ENCODE results near the gene RNASE11. TPM values are rescaled to one million over a fixed set of nuclear protein-coding genes. Genes with fewer than 3 reads are reported as not detected.
"Not testable (repeated sequence)": the region's sequence is repeated elsewhere in the genome, so short reads cannot be mapped to it uniquely, and the experiment has no call there.

RNASE11 gene
- total RNA-seq, 5 donors from 2014 or later (not counting 1 experiment from before 2014, with no cell fraction given): not detected

GRCh38 chr14:20623798-20624197 is 36.0 kb upstream of the RNASE11 start:
- peaks cover 9 to 48% of the 10 kb centered on the region in 2 experiments for H3K4me1 ChIP-seq (ENCODE audit: control insufficient read depth in 1 of 2, extremely low read depth in 1 of 2, insufficient read depth in 2 of 2, low read length in 2 of 2)
- ATAC-seq (replicated peaks in 1 of 4): no peak
- WGBS (ENCODE audit: insufficient coverage): 55% methylated on average over 11 of the region's 15 CpGs
- Mint-ChIP-seq H3K36me3 (no peaks in the 10 kb centered on the region), H3K4me3 (peak overlapping the region in 2 of 3 donors; percentile 71 to 72), H3K9me3 (no peaks in the 10 kb centered on the region), H3K27ac (peak overlapping the region in 1 of 2 donors; percentile 9), H3K4me1 (peaks cover 62 to 66% (median 64%) of the 10 kb centered on the region in 3 donors), H3K27me3 (peaks cover 12 to 58% of the 10 kb centered on the region in 2 donors)
- H3K36me3 ChIP-seq (ENCODE audit: control insufficient read depth in 2 of 2, extremely low read depth in 1 of 2, insufficient read depth in 1 of 2, low read length in 1 of 2): no peaks in the 10 kb centered on the region
- H3K27ac ChIP-seq (ENCODE audit: low read length): no peak overlapping the region
- ChIA-PET CTCF (no interaction called here), POLR2A (no interaction called here)
- peaks cover 21 to 35% of the 10 kb centered on the region in 2 experiments for H3K27me3 ChIP-seq (replicated peaks in 1 of 2; ENCODE audit: control insufficient read depth in 2 of 2, extremely low read depth in 1 of 2, insufficient read depth in 2 of 2, low read length in 1 of 2)
- no peaks in the 10 kb centered on the region for H3K9me3 ChIP-seq
- H3K4me3 ChIP-seq (ENCODE audit: control insufficient read depth in 1 of 2, extremely low read depth in 1 of 2, low read length in 1 of 2): peak overlapping the region in 1 of 2 donors; percentile 26
- DNase-seq: no peak

- no peak overlapping the region for H3K27ac ChIP-seq (ENCODE audit: low read length)
- Mint-ChIP-seq H3K4me1 (peaks cover 54 to 60% (median 57%) of the 10 kb centered on the region in 3 donors), H3K9me3 (no peaks in the 10 kb centered on the region), H3K27ac (peak overlapping the region in 1 of 2 donors; percentile 39), H3K4me3 (peak overlapping the region; percentile 56 to 72 (median 64)), H3K36me3 (no peaks in the 10 kb centered on the region), H3K27me3 (peaks cover 8 to 53% of the 10 kb centered on the region in 2 donors)
- peaks cover 9 to 48% of the 10 kb centered on the region in 2 experiments for H3K4me1 ChIP-seq (ENCODE audit: control insufficient read depth in 1 of 2, extremely low read depth in 1 of 2, insufficient read depth in 2 of 2, low read length in 2 of 2)
- no peaks in the 10 kb centered on the region for H3K36me3 ChIP-seq (ENCODE audit: control insufficient read depth in 2 of 2, extremely low read depth in 1 of 2, insufficient read depth in 1 of 2, low read length in 1 of 2)
- POLR2A ChIA-PET: no interaction called here
- H3K27me3 ChIP-seq (replicated peaks in 1 of 2; ENCODE audit: control insufficient read depth in 2 of 2, extremely low read depth in 1 of 2, insufficient read depth in 2 of 2, low read length in 1 of 2): peaks cover 15 to 35% of the 10 kb centered on the region in 2 experiments
- CTCF ChIA-PET: interaction anchor here in 1 of 2 donors (0.7 to 1.4 kb wide), 2 partner anchors 59 to 65 kb away, joined by 3 to 5 read pairs; no protein-coding TSS in a partner anchor
- peak overlapping the region; percentile 17 to 41 for H3K4me3 ChIP-seq (ENCODE audit: control insufficient read depth in 1 of 2, extremely low read depth in 1 of 2, low read length in 1 of 2)
- WGBS (ENCODE audit: insufficient coverage): 23% methylated on average over 26 of the region's 29 CpGs
- H3K9me3 ChIP-seq: no peaks in the 10 kb centered on the region
- peak in 1 of 35 experiments; percentile 33 for DNase-seq
- no peak for ATAC-seq (replicated peaks in 1 of 4)
Observed at GRCh38 chr14:20622816-20623291, 35.1 kb upstream of the RNASE11 start.

GRCh38 chr14:20620798-20621478 is 33.1 kb upstream of the RNASE11 start:
- no peak for DNase-seq
- POLR2A ChIA-PET: no interaction called here
- Histone ChIP-seq H3K27me3 (replicated peaks in 1 of 2; ENCODE audit: control insufficient read depth in 2 of 2, extremely low read depth in 1 of 2, insufficient read depth in 2 of 2, low read length in 1 of 2) (peaks cover 6 to 26% of the 10 kb centered on the region in 2 experiments), H3K27ac (ENCODE audit: low read length) (no peak overlapping the region), H3K4me3 (ENCODE audit: control insufficient read depth in 1 of 2, extremely low read depth in 1 of 2, low read length in 1 of 2) (no peak overlapping the region), H3K36me3 (ENCODE audit: control insufficient read depth in 2 of 2, extremely low read depth in 1 of 2, insufficient read depth in 1 of 2, low read length in 1 of 2) (no peaks in the 10 kb centered on the region), H3K4me1 (ENCODE audit: control insufficient read depth in 1 of 2, extremely low read depth in 1 of 2, insufficient read depth in 2 of 2, low read length in 2 of 2) (peaks cover 11 to 36% of the 10 kb centered on the region in 2 experiments), H3K9me3 (no peaks in the 10 kb centered on the region)
- Mint-ChIP-seq H3K27me3 (peaks cover 8 to 40% of the 10 kb centered on the region in 2 donors), H3K4me3 (no peak overlapping the region), H3K27ac (no peak overlapping the region), H3K36me3 (no peaks in the 10 kb centered on the region), H3K9me3 (no peaks in the 10 kb centered on the region), H3K4me1 (peaks cover 37 to 42% (median 41%) of the 10 kb centered on the region in 3 donors)
- CTCF ChIA-PET: no interaction called here
- WGBS (ENCODE audit: insufficient coverage): 100% methylated on average over 1 of the region's 2 CpGs
- no peak for ATAC-seq (replicated peaks in 1 of 4)

GRCh38 chr14:20619688-20620087 is 31.9 kb upstream of the RNASE11 start:
- H3K27ac Mint-ChIP-seq; H3K9me3 Mint-ChIP-seq; H3K9me3 ChIP-seq; H3K36me3 Mint-ChIP-seq; H3K27ac ChIP-seq (ENCODE audit: low read length); ATAC-seq (replicated peaks in 1 of 4); H3K4me3 ChIP-seq (ENCODE audit: control insufficient read depth in 1 of 2, extremely low read depth in 1 of 2, low read length in 1 of 2); H3K36me3 ChIP-seq (ENCODE audit: control insufficient read depth in 2 of 2, extremely low read depth in 1 of 2, insufficient read depth in 1 of 2, low read length in 1 of 2); DNase-seq; H3K4me3 Mint-ChIP-seq: not testable (repeated sequence)
- POLR2A ChIA-PET: interaction anchor here in 1 of 2 donors (0.7 kb wide), 2 partner anchors 28 to 59 kb away, joined by 5 to 7 read pairs; no protein-coding TSS in a partner anchor
- CTCF ChIA-PET: interaction anchor here (0.6 to 0.7 kb wide), 4 partner anchors 13 to 293 kb away, joined by 5 to 6 read pairs (median 6); no protein-coding TSS in a partner anchor
- H3K27me3 Mint-ChIP-seq: peaks cover 5 to 29% of the 10 kb centered on the region in 2 donors
- WGBS (ENCODE audit: insufficient coverage): 80% methylated on average over 2 of the region's 6 CpGs
- Histone ChIP-seq H3K4me1 (ENCODE audit: control insufficient read depth in 1 of 2, extremely low read depth in 1 of 2, insufficient read depth in 2 of 2, low read length in 2 of 2) (peaks cover 6 to 24% of the 10 kb centered on the region in 2 experiments), H3K27me3 (replicated peaks in 1 of 2; ENCODE audit: control insufficient read depth in 2 of 2, extremely low read depth in 1 of 2, insufficient read depth in 2 of 2, low read length in 1 of 2) (peaks cover 4 to 20% of the 10 kb centered on the region in 2 experiments)
- peaks cover 27 to 32% (median 30%) of the 10 kb centered on the region in 3 donors for H3K4me1 Mint-ChIP-seq

- DNase-seq: no peak
- Histone ChIP-seq H3K4me1 (ENCODE audit: control insufficient read depth in 1 of 2, extremely low read depth in 1 of 2, insufficient read depth in 2 of 2, low read length in 2 of 2) (peaks cover 13 to 15% of the 10 kb centered on the region in 2 experiments), H3K36me3 (ENCODE audit: control insufficient read depth in 2 of 2, extremely low read depth in 1 of 2, insufficient read depth in 1 of 2, low read length in 1 of 2) (no peaks in the 10 kb centered on the region), H3K27ac (ENCODE audit: low read length) (no peak overlapping the region), H3K4me3 (ENCODE audit: control insufficient read depth in 1 of 2, extremely low read depth in 1 of 2, low read length in 1 of 2) (no peak overlapping the region), H3K27me3 (replicated peaks in 1 of 2; ENCODE audit: control insufficient read depth in 2 of 2, extremely low read depth in 1 of 2, insufficient read depth in 2 of 2, low read length in 1 of 2) (peaks cover 4 to 11% of the 10 kb centered on the region in 2 experiments), H3K9me3 (no peaks in the 10 kb centered on the region)
- no peak overlapping the region for H3K27ac Mint-ChIP-seq
- no peak overlapping the region for H3K4me3 Mint-ChIP-seq
- POLR2A ChIA-PET: interaction anchor here in 1 of 2 donors (0.6 to 0.7 kb wide), 2 partner anchors 138 to 668 kb away, joined by 3 read pairs; no protein-coding TSS in a partner anchor
- peaks cover 16 to 19% (median 18%) of the 10 kb centered on the region in 3 donors for H3K4me1 Mint-ChIP-seq
- ATAC-seq (replicated peaks in 1 of 4): no peak
- H3K36me3 Mint-ChIP-seq: no peaks in the 10 kb centered on the region
- no peaks in the 10 kb centered on the region for H3K9me3 Mint-ChIP-seq
- CTCF ChIA-PET: interaction anchor here in 1 of 2 donors (1.2 kb wide), 1 partner anchor 73 kb away, joined by 4 read pairs; no protein-coding TSS in a partner anchor
- WGBS (ENCODE audit: insufficient coverage): 52% methylated on average over 2 of the region's 4 CpGs
- peaks cover 5 to 19% of the 10 kb centered on the region in 2 donors for H3K27me3 Mint-ChIP-seq
Observed at GRCh38 chr14:20618271-20618749, 30.5 kb upstream of the RNASE11 start.
